GM12872 (cell line): Measurements from ENCODE around the gene MKKS.

Experiments used
- TF ChIP-seq, protein P1 (sequence below): IDR thresholded peaks from 3 replicates; pipeline ENCODE4 v1.5.1; 2011; ENCODE audit warnings: low read depth, mild to moderate bottlenecking, low read length, moderate library complexity; ENCODE audit not compliant: insufficient read depth

MKKS gene

GRCh38 chr20:10387686-10388085 is 46.3 kb downstream of the MKKS start:
- TF ChIP-seq, protein P1, sequence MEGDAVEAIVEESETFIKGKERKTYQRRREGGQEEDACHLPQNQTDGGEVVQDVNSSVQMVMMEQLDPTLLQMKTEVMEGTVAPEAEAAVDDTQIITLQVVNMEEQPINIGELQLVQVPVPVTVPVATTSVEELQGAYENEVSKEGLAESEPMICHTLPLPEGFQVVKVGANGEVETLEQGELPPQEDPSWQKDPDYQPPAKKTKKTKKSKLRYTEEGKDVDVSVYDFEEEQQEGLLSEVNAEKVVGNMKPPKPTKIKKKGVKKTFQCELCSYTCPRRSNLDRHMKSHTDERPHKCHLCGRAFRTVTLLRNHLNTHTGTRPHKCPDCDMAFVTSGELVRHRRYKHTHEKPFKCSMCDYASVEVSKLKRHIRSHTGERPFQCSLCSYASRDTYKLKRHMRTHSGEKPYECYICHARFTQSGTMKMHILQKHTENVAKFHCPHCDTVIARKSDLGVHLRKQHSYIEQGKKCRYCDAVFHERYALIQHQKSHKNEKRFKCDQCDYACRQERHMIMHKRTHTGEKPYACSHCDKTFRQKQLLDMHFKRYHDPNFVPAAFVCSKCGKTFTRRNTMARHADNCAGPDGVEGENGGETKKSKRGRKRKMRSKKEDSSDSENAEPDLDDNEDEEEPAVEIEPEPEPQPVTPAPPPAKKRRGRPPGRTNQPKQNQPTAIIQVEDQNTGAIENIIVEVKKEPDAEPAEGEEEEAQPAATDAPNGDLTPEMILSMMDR, result no peak

- TF ChIP-seq, protein P1, result no peak
Measured at GRCh38 chr20:10385850-10386544, 48.0 kb downstream of the MKKS start.

DNA sequence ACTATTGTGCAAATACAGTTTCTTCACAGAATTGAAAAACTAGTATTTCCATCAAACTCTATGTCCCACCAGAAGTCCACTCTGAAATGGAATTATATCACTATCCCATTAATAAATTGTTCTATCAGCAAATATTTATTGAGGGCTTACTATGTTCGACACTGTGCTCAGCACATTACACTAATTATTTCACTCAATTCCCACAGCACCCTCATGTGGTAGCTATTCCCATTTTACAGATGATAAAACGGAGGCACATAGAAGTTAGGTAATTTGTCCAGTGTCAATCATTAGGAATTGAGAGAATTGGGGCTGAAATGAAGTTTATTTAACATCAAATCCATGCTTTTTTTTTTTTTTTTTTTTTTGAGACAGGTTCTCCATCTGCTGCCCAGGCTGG is 52.5 kb downstream of the MKKS start:
- TF ChIP-seq, protein P1, result 0 out of 3 replicates have a peak, but pooled peaks have one; percentile 14

- TF ChIP-seq, protein P1, result no peak
Measured at GRCh38 chr20:10379761-10380160, 54.3 kb downstream of the MKKS start.

- TF ChIP-seq, protein P1, result no peak
Measured at GRCh38 chr20:10376270-10377075, 57.5 kb downstream of the MKKS start.

DNA sequence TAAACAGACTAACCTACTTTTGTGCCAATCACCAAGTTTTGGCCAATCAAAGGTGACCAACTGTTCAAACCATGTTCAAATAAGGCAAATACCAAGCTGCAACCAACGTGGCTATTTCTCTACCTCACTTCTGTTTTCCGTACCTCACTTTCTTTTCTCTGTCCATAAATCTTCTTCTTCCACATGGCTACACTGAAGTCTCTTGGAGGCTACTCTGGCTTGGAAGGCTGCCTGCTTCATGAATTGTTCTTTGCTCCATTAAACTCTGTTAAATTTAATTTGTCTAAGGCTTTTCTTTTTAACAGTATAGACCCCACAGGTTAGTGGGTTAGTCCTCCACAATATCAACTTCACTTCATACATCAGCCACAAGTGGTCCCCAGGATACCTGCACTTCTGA is 58.8 kb downstream of the MKKS start:
- TF ChIP-seq, protein P1, result no peak

- TF ChIP-seq, protein P1, result no peak
Measured at GRCh38 chr20:10374036-10374435, 60.0 kb downstream of the MKKS start.
